Left kidney (tissue), 2 donors: Measurements from ENCODE around the gene AXDND1. TPM values are rescaled to one million over a fixed set of nuclear protein-coding genes. Genes with fewer than 3 reads are reported as not detected.
A peak's percentile ranks its signal among the peaks of the same experiment; 100 is the strongest.

ENCODE experiments used
- DNase-seq: peaks from one replicate; pipeline ENCODE4 v3.0.0-alpha.2; 2013
- polyA plus RNA-seq: library from polyadenylated mRNA; unstranded; fragments of 120-200 nt; gene quantifications from one replicate; pipeline ENCODE4 v1.2.1, GENCODE V29; 2013; ENCODE audit not compliant: insufficient read length

The AXDND1 gene
- polyA plus RNA-seq, 1 donor: 28.8 TPM

DNA sequence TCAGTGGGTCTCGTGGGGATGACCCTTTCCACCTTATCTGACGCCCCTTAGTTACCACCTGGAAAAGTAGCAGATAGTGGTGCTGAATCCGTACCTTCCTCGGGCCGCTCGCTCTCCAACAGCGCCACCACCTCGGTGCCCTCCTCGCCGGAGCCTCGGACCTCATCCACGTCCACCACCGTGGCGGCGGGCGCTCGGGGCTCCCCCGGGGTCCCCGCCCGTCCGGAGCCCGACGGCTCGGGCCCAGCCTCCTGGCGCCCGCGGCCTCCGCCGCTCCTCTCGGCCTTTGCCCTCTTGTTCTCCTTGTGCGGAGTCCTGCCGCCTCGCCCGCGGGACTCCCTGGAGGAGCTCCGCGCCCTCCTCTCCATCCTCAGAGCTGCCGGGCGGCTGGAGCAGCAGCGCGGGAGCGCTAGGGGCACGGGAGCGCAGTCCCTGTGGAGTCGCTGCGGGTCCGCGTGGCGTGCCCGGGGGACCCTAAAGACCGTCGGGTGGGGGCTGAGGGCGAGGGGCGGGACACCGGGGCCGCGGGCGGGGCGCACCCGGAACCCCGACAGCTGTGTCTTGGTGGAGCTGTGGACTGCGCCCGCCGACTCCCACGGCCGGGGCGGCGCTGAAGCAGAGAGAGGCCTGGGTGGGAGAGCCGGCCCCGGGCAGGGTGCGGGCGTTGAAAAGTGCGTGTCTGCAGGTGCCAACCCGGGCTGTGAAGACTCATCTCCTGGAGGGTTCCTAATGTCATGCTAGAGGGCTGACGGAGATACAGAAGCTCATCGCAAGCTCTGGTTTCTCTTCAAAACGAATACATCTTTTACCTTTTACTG, 209.9 kb downstream of the AXDND1 start, which contains the start of gene NPHS2:
TSS of gene NPHS2 (minus strand) at position 452 of the 818 bp plus-strand sequence. CDS start at position 368, 84 bp downstream.
- no peak for DNase-seq

DNA sequence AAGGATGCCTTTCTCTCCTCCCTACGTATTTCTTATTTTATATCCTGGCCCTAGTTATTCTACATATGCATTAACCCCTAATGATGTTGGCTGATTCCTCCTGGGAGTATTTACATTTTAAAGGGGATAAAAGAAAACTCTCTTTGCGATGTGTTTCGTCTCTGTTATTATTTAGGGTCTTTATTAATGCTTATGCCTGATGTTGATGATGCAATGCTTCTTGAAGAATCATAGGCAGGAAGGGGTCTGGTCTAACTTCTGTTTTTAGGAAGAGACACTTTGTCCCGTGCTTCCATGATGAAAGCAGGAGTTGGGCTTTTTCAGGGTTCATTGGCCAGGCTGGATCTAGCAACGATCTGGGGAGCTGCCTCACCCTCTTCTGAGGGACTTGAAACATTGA, 210.7 kb downstream of the AXDND1 start:
- DNase-seq: no peak

DNA sequence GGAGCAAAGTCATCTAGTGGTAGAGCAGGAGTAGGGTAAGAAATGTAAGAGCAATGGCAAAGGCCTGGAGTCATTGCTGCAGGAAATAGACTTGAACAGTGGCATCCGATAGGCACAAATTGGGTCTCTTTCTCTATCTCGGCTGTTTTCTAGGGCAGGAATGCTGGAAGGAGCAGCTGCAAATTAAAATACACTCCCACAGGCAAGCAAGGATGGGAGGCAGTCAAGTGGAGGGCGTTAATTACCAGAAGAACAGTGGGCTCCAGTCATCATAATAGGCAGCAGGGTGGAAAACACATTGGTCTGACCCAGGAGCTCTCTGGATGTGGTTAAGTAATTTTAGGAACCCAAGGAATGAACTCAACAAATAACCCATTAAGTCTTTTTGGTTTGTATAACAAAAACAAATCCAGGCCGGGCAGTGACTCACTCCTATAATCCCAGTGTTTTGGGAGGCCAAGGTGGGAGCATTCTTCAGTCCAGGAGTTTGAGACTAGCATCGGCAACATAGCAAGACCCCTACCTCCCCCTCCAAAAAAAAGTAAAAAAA, 218.1 kb downstream of the AXDND1 start:
- no peak for DNase-seq

DNA sequence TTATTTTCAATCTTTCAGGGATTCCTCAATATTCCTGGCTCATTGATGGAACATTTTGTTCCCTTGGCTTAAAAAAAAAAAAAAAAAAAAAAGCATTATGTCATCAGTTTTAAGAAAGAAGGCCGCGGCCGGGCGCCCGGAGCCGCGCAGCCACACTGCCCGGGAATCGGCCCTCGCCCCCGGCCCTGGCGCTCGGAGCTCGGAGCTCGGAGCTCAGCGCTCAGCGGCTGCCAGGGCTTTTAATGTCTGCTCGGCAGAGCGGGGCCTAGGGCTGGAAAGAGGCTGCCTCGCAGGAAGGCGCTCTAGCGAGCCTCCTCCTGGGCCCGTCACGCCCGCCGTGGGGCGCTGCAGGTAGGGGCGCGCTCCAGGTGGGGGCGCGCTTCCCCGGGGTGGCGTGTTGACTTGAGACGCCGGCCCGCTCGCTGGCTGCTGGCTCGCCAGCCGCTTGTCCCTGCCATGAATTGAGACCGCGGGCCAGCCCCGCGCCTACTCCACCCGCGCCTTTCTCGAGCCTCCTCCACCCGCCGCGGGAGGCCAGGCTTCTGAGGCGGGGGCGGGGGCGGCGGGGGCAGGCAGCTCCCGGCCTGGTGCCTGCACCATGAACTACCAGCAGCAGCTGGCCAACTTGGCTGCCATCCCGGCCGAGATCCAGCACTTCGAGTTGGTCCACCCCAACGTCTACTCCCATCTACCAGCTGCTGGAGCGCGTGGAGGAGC, 220.5 kb downstream of the AXDND1 start:
- DNase-seq: peak; percentile 75

DNA sequence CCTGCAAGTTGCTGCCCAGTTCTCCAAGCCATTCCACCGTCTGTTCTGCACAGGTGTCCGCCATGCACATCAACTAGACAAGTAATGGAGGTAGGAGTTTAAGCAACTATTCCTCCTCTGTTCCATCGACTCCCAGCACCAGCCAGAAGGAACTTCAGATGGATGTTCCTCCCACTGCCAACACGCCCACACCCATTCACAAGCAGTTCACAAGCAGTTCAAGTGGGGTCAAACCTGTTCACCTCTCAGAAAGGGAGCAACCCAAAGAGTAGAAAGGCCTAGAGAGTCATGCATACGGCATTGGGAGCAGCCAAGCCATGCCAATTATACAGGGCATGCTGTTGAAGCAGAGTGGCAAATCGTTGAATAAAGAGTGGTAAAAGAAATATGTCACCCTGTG, 221.6 kb downstream of the AXDND1 start:
- no peak for DNase-seq

DNA sequence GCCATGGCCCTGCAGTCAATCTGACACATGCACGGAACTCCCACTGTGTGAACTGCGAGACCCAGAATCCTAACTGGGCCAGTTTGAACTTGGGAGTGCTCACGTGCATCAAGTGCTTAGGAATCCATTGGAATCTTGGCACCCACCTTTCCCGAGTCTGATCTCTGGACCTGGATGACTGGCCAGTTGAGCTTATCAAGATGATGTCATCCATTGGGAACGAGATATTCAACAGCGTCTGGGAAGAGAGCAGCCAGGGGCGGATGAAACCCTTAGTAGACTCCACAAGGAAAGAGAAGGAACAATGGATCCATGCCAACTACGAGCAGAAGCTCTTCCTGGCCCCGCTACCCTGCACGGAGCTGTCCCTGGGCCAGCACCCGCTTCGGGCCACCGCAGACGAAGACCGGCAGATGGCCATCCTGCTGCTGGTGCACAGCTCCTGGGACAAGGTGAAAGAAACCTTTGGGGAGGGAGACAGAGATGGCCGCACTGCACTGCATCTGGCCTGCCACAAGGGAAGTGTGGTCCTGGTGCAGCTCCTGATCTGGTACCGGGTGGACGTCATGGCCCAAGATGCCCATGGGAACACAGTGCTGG, 222.8 kb downstream of the AXDND1 start:
- DNase-seq: no peak

DNA sequence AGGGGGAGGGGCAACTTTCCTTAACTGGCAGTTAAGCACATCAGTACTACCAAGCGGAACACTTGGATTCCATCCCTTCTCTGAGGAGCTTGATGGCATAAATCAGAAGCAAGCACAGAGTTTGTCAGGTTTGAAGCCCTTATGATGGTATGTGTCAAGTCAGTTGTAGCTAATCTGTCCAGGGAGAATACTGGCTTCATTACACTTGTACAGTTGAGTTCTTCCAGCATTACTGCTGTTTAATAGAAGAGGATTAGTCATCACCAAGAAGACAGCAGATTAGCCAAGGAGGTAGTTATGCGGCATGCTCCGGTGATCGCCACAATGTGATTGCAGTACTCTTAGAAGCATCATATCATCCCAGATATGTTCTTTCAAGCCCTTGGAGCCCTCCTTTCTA, 223.7 kb downstream of the AXDND1 start:
- DNase-seq: no peak

DNA sequence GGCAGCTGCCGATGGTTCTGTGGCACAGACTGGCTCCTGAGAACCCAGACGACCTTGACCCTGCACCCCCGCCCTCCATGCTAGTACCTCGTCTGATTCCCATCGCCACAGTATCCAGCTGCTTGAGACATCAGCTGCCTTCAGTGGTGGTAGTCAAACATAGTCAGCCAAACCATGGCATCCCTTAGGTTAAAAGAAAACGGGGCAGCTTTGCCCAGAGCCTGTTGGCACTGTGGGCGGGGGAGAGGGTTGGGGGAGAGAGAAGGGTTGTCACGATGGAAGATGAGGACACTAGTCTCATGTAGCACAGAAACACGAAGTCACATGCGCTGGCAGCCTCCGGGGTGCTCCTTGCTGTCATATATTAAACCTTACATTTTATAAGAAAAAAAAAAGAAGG, 224.9 kb downstream of the AXDND1 start:
- DNase-seq: no peak

DNA sequence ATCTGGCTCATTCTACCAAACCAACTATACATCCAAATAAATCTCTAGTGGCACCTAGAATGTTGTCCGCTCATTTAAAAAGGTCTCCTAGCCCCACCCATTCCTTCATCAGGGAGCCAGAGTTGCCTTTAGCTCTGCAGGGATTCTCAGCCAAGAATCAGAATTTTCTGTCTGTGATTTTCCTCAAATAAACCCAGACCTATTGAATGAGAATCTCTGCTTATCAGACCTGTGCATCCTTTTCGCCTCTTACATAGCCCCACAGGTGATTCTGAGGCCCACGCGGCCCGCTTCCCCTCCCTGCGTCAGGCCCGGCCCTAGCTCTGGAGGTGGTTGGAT, 225.5 kb downstream of the AXDND1 start:
- no peak for DNase-seq

DNA sequence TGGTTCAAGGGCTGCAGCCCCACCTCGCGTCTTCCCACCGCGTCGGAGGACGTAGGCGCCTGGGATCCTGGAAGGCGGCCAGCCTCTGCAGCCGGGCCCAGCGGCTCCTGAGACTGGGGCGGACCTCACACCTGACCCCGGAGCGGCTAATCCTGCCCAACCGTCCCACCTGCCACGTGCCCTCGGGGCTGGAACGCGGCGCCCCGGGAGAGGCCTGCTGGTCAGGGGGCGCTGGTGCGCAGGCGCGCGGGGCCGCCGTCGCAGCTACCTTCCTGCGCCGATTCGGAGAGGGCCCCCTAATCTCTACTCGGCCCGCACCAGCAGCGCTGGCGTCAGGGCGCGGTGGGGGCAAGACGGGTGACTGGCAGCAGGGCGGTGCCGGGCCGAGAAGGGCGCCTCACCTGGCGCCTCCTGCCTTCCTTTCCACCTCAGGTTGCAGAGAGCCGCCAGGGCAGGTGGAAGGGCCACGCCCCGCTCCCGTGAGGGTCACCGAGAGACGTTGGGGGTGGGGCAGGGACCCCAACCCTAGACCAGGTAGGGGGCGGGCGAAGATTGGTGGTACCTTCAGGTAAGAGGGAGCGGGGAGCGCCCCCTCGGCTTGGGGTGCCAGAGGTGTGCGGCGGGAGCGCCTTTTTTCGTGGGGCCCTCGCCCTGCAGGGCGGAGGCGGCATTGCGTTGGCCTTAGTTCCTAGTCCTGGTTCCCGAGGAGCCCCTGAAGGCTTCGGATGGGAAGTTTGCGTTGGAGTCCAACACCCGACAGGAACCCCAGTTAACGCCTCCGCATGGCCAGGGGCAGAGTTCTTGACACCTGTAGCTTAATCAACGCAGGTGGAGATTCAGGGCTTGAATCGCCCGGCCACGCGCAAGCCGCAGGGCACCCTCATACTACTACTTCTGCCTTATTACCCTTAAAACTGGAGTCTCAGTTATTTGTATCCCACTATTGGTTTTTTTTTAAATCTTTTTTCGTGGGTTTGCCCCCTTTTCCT, 226.1 kb downstream of the AXDND1 start, which contains the start of gene TDRD5:
TSS of gene TDRD5 (plus strand) at position 241 of the 989 bp plus-strand sequence. CDS start 784 bp downstream, outside the sequence.
- no peak for DNase-seq

DNA sequence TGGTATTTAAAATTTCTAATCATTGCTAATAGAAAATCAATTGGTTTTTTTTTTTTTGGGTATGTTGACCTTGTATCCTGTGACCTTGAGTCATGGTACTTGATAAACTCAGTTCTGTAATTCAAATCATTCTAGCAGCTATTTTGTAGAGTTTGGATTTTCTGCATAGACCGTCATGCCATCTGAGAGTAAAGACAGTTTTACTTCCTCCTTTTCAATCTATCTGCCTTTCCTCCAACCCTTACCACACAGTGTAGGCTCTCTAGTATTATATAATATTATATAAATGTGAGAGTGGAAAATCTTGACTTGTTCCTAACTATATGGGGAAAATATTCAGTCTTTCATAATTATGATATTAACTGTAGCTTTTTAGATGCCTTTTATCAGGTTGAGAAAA, 232.9 kb downstream of the AXDND1 start:
- no peak for DNase-seq

DNA sequence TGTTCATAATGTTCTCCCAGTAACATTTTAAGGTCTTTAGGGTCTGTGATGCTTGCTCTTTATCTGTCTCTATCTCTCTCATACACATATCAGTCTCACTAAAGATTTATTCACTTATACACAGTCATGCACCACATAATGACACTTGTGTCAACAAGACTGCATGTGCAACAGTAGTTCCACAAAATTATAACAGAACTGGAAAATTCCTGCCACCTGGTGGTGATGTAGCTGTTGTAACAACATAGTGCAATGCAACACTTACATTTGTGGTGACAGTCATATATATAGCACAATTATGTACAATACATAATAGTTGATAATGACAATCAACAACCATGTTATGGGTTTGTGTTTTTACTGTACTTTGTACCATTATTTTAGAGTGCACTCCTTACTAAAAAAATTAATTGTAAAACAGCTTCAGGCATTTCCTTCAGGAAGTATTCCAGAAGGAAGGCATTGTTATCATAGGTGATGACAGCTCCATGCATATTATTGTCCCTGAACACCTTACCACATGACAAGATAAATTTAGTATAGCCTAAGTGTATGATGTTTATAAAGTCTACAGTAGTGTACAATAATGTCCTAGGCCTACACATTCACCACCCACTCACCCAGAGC, 234.0 kb downstream of the AXDND1 start:
- DNase-seq: no peak

DNA sequence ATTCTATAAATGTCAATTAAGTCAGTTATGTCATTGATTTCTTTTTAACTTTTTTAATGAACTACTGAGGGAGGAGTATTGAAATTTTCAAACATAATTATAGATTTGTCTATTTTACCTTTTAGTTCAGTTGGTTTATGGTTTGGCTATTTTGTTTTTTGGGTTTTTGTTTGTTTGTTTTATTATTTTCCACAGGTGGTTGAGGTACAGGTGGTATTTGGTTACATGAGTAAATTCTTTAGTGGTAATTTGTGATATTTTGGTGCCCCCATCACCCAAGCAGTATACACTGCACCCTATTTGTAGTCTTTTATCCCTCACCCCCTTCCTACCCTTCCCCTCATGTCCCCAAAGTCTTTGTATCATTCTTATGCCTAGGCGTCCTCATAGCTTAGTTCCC, 235.3 kb downstream of the AXDND1 start:
- no peak for DNase-seq

Other genes starting within 250 kb of the AXDND1 start
- gene ABL2, start 136.3 kb upstream of the AXDND1 start, polyA plus RNA-seq: 13.5 TPM
- 36.8 TPM for gene SOAT1, start 72.2 kb upstream of the AXDND1 start, polyA plus RNA-seq
- 420 TPM for gene NPHS2, start 210.0 kb downstream of the AXDND1 start, polyA plus RNA-seq
- gene TDRD5, start 225.9 kb downstream of the AXDND1 start, polyA plus RNA-seq: 5.1 TPM